A549 (cell line): Measurements from ENCODE around the gene NGLY1. TPM values are rescaled to one million over a fixed set of nuclear protein-coding genes. Genes with fewer than 3 reads are reported as not detected.

ENCODE experiments used
- ATAC-seq, 2 experiments: fragments of 200-7000 bp in 1 of 2; fragments of >200 bp in 1 of 2; cut with Nextera tagmentation in 1 of 2; cut with Tn5 transposase in 1 of 2; 3 replicates each; pipeline versions ENCODE4 v1.8.0 to v1.9.1; 2018 to 2020; ENCODE audit warnings: mild to moderate bottlenecking in 1 of 2, moderate library complexity in 1 of 2
- CTCF ChIA-PET: fragments of 300-600 bp; sonication (Branson Sonifier 250); formaldehyde crosslinking; extraction: SDS; loops from one replicate; lab custom pipeline; 2021; ENCODE audit warnings: antibody characterized with exemption, inconsistent platforms; lab: Yijun Ruan, JAX
- POLR2A ChIA-PET: fragments of 350-600 bp; formaldehyde crosslinking; extraction: SDS; loops from one replicate; lab custom pipeline; 2021; ENCODE audit warnings: antibody characterized with exemption, inconsistent platforms; lab: Yijun Ruan, JAX
- DNase-seq, 2 experiments: peaks; one replicate each; pipeline versions ENCODE4 v3.0.0 to v3.0.0-alpha.2; 2011 to 2016; ENCODE audit warnings: low read depth in 1 of 2, low spot score in 1 of 2
- FAIRE-seq: peaks from 2 replicates; lab custom pipeline; 2011; peaks lifted over from hg19 to GRCh38; lab: Jason Lieb, UNC
- H3K27ac ChIP-seq, 2 experiments: fragments of >200 bp; sonication (Bioruptor Twin); formaldehyde crosslinking; 3 replicates each; pipeline ENCODE4 v1.5.1; 2016 to 2017
- H3K4me1 ChIP-seq: fragments of >200 bp; sonication (Bioruptor Twin); formaldehyde crosslinking; 3 replicates; pipeline ENCODE4 v1.6.1; 2016
- H3K4me2 ChIP-seq: fragments of >200 bp; sonication (Bioruptor Twin); formaldehyde crosslinking; 3 replicates; pipeline ENCODE4 v1.6.1; 2016
- H3K4me3 ChIP-seq: fragments of >200 bp; sonication (Bioruptor Twin); formaldehyde crosslinking; 3 replicates; pipeline ENCODE4 v1.5.1; 2016
- H3K9me3 ChIP-seq: fragments of >200 bp; sonication (Bioruptor Twin); formaldehyde crosslinking; 3 replicates; pipeline ENCODE4 v1.6.1; 2016
- BHLHE40 ChIP-seq: IDR thresholded peaks from 2 replicates; pipeline ENCODE4 v1.6.1; 2012; ENCODE audit warnings: low read depth, low read length, inconsistent platforms
- CBX8 ChIP-seq: fragments of 200-600 bp; sonication (generic); IDR thresholded peaks from 2 replicates; pipeline ENCODE4 v1.6.1; 2016
- CHD4 ChIP-seq: fragments of 200-600 bp; sonication (generic); IDR thresholded peaks from 2 replicates; pipeline ENCODE4 v1.6.1; 2016; ENCODE audit warnings: antibody characterized with exemption, mild to moderate bottlenecking, borderline replicate concordance
- EHMT2 ChIP-seq: fragments of 200-600 bp; sonication (generic); IDR thresholded peaks from 2 replicates; pipeline ENCODE4 v1.6.1; 2016; ENCODE audit warnings: antibody characterized with exemption, low read depth, mild to moderate bottlenecking, moderate library complexity
- EP300 ChIP-seq, 2 experiments: fragments of >200 bp; sonication (Bioruptor Twin); formaldehyde crosslinking; IDR thresholded peaks; 2 replicates in 1 of 2; 3 replicates in 1 of 2; pipeline ENCODE4 v1.6.1; 2016 to 2017
- ESRRA ChIP-seq: fragments of 150-350 bp; IDR thresholded peaks from 2 replicates; pipeline ENCODE4 v1.6.1; 2014; ENCODE audit warnings: mild to moderate bottlenecking, low read length, borderline replicate concordance
- HDAC2 ChIP-seq: fragments of 200-600 bp; sonication (generic); IDR thresholded peaks from 2 replicates; pipeline ENCODE4 v1.6.1; 2016
- HEYL ChIP-seq: fragments of 250-450 bp; sonication (Bioruptor Pico); IDR thresholded peaks from 2 replicates; pipeline ENCODE4 v1.8.0; 2021; ENCODE audit warnings: mild to moderate bottlenecking, moderate library complexity
- JUN ChIP-seq, 2 experiments: fragments of >200 bp; sonication (Bioruptor Twin); formaldehyde crosslinking; IDR thresholded peaks; 2 replicates in 1 of 2; 3 replicates in 1 of 2; pipeline ENCODE4 v1.6.1; 2016 to 2017
- MAFK ChIP-seq: fragments of 450-650 bp; IDR thresholded peaks from 2 replicates; pipeline ENCODE4 v1.6.1; 2014; ENCODE audit not compliant: partially characterized antibody
- MYC ChIP-seq: IDR thresholded peaks from 2 replicates; pipeline ENCODE4 v1.6.1; 2012; ENCODE audit warnings: mild to moderate bottlenecking, inconsistent platforms, low read length, improper control_type of control experiment, borderline replicate concordance
- NFE2L2 ChIP-seq: fragments of 150-350 bp; conservative IDR thresholded peaks from 2 replicates; pipeline ENCODE4 v1.6.1; 2014; ENCODE audit warnings: low read length
- RAD21 ChIP-seq, 2 experiments: fragments of >200 bp in 1 of 2; sonication (Bioruptor Twin) in 1 of 2; formaldehyde crosslinking in 1 of 2; IDR thresholded peaks in 1 of 2; conservative IDR thresholded peaks in 1 of 2; 2 replicates in 1 of 2; 3 replicates in 1 of 2; pipeline ENCODE4 v1.6.1; 2012 to 2018; ENCODE audit warnings: inconsistent platforms in 1 of 2
- RCOR1 ChIP-seq: fragments of 150-350 bp; IDR thresholded peaks from 2 replicates; pipeline ENCODE4 v1.6.1; 2014; ENCODE audit warnings: antibody characterized with exemption, low read length, low read depth
- REST ChIP-seq: fragments of 200-600 bp; sonication (generic); IDR thresholded peaks from 2 replicates; pipeline ENCODE4 v1.6.1; 2016; ENCODE audit warnings: antibody characterized with exemption, mild to moderate bottlenecking, moderate library complexity
- RFX5 ChIP-seq: fragments of 450-650 bp; IDR thresholded peaks from 2 replicates; pipeline ENCODE4 v1.7.1; 2014; ENCODE audit warnings: antibody characterized with exemption, mild to moderate bottlenecking, moderate library complexity
- RNF2 ChIP-seq: fragments of 200-600 bp; sonication (generic); IDR thresholded peaks from 2 replicates; pipeline ENCODE4 v1.6.1; 2016; ENCODE audit warnings: low read depth, mild to moderate bottlenecking, antibody characterized with exemption, moderate library complexity, borderline replicate concordance
- TFCP2L1 ChIP-seq: fragments of 250-450 bp; sonication (Bioruptor Pico); IDR thresholded peaks from 2 replicates; pipeline ENCODE4 v1.5.0; 2021; ENCODE audit warnings: mild to moderate bottlenecking
- TP53 ChIP-seq: fragments of 250-450 bp; sonication (Bioruptor Pico); IDR thresholded peaks from 2 replicates; pipeline ENCODE4 v1.5.0; 2021; ENCODE audit warnings: mild to moderate bottlenecking, moderate library complexity
- ZFP36 ChIP-seq: fragments of 450-650 bp; IDR thresholded peaks from 2 replicates; pipeline ENCODE4 v1.6.1; 2014; ENCODE audit warnings: borderline replicate concordance; ENCODE audit not compliant: partially characterized antibody
- WGBS: methylation state at CpG from one replicate; pipeline ENCODE4 v1.1.6; 2017; ENCODE audit errors: missing lambda C conversion rate; 5-methylcytosine and 5-hydroxymethylcytosine counted together
- polyA plus RNA-seq, 4 experiments: library from polyadenylated mRNA; depleted of rRNA in 3 of 4; stranded (reverse); fragments of >200 nt; fragmentation: RNase III in 1 of 4; extraction: RNeasy Plus Mini Kit Qiagen cat#74134 plus additional on column Dnase treatment in 1 of 4; gene quantifications; 2 replicates in 3 of 4; 3 replicates in 1 of 4; pipeline ENCODE4 v1.2.3, GENCODE V29; 2011 to 2017
- TF ChIP-seq, protein P1 (sequence below): fragments of 250-450 bp; sonication (Bioruptor Pico); IDR thresholded peaks from 2 replicates; pipeline ENCODE4 v1.5.0; 2021; ENCODE audit warnings: mild to moderate bottlenecking, moderate library complexity, borderline replicate concordance
- TF ChIP-seq, protein P2 (sequence below): fragments of 450-650 bp; IDR thresholded peaks from 2 replicates; pipeline ENCODE4 v1.6.1; 2014; ENCODE audit warnings: antibody characterized with exemption
- TF ChIP-seq, protein P3 (sequence below): fragments of 250-450 bp; sonication (Bioruptor Pico); IDR thresholded peaks from 2 replicates; pipeline ENCODE4 v1.5.0; 2020; ENCODE audit warnings: low read depth, mild to moderate bottlenecking, moderate library complexity
- TF ChIP-seq, protein P4 (sequence below): IDR thresholded peaks from 2 replicates; pipeline ENCODE4 v1.6.1; 2012

The NGLY1 gene
- polyA plus RNA-seq, 2 of the 4 experiments (the other 2 are of a cell fraction), result 25.2 to 29.2 TPM

GRCh38 chr3:25689226-25689625 lies 94.0 kb downstream of the NGLY1 start:
- Histone ChIP-seq H3K27ac (no peak overlapping the region), H3K9me3 (no peaks in the 10 kb centered on the region), H3K4me1 (no peaks in the 10 kb centered on the region), H3K4me3 (no peak overlapping the region), H3K4me2 (no peak overlapping the region)
- 37% methylated on average over 3 of the region's 3 CpGs for WGBS
- ATAC-seq, result no peak
- POLR2A ChIA-PET, result no interaction called here
- CTCF ChIA-PET, result interaction anchor here (1.3 to 2.2 kb wide), 2 partner anchors 17 to 41 kb away, joined by 4 to 9 read pairs; no protein-coding TSS in a partner anchor
- FAIRE-seq, result no peak
- TF ChIP-seq, protein P1, sequence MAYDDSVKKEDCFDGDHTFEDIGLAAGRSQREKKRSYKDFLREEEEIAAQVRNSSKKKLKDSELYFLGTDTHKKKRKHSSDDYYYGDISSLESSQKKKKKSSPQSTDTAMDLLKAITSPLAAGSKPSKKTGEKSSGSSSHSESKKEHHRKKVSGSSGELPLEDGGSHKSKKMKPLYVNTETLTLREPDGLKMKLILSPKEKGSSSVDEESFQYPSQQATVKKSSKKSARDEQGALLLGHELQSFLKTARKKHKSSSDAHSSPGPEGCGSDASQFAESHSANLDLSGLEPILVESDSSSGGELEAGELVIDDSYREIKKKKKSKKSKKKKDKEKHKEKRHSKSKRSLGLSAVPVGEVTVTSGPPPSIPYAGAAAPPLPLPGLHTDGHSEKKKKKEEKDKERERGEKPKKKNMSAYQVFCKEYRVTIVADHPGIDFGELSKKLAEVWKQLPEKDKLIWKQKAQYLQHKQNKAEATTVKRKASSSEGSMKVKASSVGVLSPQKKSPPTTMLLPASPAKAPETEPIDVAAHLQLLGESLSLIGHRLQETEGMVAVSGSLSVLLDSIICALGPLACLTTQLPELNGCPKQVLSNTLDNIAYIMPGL, result no peak
- TF ChIP-seq EHMT2 (no peak), HEYL (CRISPR knock-in tag) (no peak)
- no peak for DNase-seq

DNA sequence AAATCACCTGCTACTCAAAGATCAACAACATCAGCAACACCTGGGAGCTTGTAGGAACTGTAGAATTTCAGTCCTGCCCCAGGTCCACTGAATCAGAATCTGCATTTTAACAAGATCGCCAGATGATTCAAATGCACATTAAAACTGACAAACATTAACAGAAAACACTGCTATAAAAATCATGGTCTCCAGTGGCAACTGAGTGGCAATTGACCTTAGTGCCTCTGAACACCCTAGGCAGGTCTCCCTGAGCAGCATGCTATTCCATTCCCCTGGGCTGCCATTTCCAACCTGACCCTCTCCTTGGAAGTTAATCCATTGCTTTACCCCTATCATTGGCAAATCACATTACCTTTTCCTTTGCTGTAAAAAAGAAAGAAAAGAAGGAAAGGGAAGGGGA lies 95.5 kb downstream of the NGLY1 start:
- 83% methylated on average over 1 of the region's 1 CpG for WGBS

GRCh38 chr3:25686766-25687165 lies 96.5 kb downstream of the NGLY1 start:
- H3K4me2 ChIP-seq, result no peak overlapping the region
- CTCF ChIA-PET, result interaction anchor here (0.5 kb wide), 1 partner anchor 54 kb away, joined by 5 read pairs; no protein-coding TSS in a partner anchor
- H3K9me3 ChIP-seq, result no peaks in the 10 kb centered on the region
- POLR2A ChIA-PET, result no interaction called here
- H3K4me3 ChIP-seq, result no peak overlapping the region
- ATAC-seq (no peak), FAIRE-seq (no peak), DNase-seq (no peak)
- TF ChIP-seq CBX8 (no peak), BHLHE40 (no peak), NFE2L2 (no peak), ESRRA (no peak)
- TF ChIP-seq, protein P2, sequence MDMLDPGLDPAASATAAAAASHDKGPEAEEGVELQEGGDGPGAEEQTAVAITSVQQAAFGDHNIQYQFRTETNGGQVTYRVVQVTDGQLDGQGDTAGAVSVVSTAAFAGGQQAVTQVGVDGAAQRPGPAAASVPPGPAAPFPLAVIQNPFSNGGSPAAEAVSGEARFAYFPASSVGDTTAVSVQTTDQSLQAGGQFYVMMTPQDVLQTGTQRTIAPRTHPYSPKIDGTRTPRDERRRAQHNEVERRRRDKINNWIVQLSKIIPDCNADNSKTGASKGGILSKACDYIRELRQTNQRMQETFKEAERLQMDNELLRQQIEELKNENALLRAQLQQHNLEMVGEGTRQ, result no peak
- TF ChIP-seq, protein P3, sequence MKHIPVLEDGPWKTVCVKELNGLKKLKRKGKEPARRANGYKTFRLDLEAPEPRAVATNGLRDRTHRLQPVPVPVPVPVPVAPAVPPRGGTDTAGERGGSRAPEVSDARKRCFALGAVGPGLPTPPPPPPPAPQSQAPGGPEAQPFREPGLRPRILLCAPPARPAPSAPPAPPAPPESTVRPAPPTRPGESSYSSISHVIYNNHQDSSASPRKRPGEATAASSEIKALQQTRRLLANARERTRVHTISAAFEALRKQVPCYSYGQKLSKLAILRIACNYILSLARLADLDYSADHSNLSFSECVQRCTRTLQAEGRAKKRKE (CRISPR knock-in tag), result no peak
- H3K4me1 ChIP-seq, result no peaks in the 10 kb centered on the region
- H3K27ac ChIP-seq, result no peak overlapping the region
- WGBS, result 86% methylated on average over 23 of the region's 23 CpGs

More for the DNA sequence above, 95.5 kb downstream of the NGLY1 start:
- ChIA-PET CTCF (interaction anchor here (1.1 to 1.2 kb wide), 2 partner anchors 8 to 75 kb away, joined by 3 to 4 read pairs; no protein-coding TSS in a partner anchor), POLR2A (no interaction called here)
- Histone ChIP-seq H3K4me3 (no peak overlapping the region), H3K27ac (no peak overlapping the region), H3K9me3 (no peaks in the 10 kb centered on the region), H3K4me2 (no peak overlapping the region), H3K4me1 (no peaks in the 10 kb centered on the region)
- no peak for FAIRE-seq
- DNase-seq, result no peak
- ATAC-seq, result no peak
- TF ChIP-seq TFCP2L1, result no peak
- no peak for TF ChIP-seq REST
- no peak for TF ChIP-seq BHLHE40
- TF ChIP-seq CHD4, result no peak
- TF ChIP-seq, protein P4, sequence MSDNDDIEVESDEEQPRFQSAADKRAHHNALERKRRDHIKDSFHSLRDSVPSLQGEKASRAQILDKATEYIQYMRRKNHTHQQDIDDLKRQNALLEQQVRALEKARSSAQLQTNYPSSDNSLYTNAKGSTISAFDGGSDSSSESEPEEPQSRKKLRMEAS, result no peak
- no peak for TF ChIP-seq RFX5
- no peak for TF ChIP-seq EP300 (IDR thresholded peaks at IDR 0.05)
- no peak for TF ChIP-seq RCOR1
- TF ChIP-seq RNF2, result no peak
- TF ChIP-seq RAD21 (conservative IDR thresholded peaks at IDR 0.05 in 1 of 2, IDR thresholded peaks at IDR 0.05 in 1 of 2), result no peak
- no peak for TF ChIP-seq HDAC2
- TF ChIP-seq MAFK, result no peak
- no peak for TF ChIP-seq ZFP36
- TF ChIP-seq MYC, result no peak
- TF ChIP-seq NFE2L2, result no peak
- TF ChIP-seq HEYL (CRISPR knock-in tag), result no peak
- no peak for TF ChIP-seq TP53 (CRISPR knock-in tag)
- no peak for TF ChIP-seq JUN (IDR thresholded peaks at IDR 0.05)
